ENCODE measurements around the gene SPATA46. TPM values are rescaled to one million over a fixed set of nuclear protein-coding genes. Genes with fewer than 3 reads are reported as not detected.

Gene SPATA46
- total and polyA plus RNA-seq, 2 donors (not counting 1 experiment from before 2014, with no cell fraction given) = not detected

DNA sequence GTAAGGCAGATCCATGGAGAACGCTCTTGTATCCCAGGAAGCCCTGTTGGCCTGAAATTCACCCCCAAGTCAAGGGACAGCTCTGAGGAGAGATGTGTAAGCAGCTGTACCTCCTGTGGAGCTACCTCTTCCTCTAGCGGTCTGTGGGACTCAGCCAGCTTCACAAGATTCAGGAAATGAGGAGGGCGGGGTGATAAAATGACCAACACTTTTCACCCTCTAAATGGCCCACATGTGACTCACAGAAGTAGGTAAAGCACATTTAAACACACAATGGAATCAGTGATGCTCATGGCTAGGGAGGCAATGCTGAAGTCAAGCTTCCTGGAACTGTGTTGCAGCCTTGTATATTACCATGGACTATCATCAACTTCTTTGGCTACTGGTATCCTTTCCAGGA, 35.3 kb upstream of the SPATA46 start, which contains the start of gene SH2D1B:
TSS of gene SH2D1B (minus strand) at position 135 of the 400 bp plus-strand sequence. CDS start at position 15, 120 bp downstream.
- CTCF ChIA-PET = no interaction called here
- Histone ChIP-seq H3K4me1 (ENCODE audit: control insufficient read depth in 2 of 2, insufficient read depth in 2 of 2, low read length in 2 of 2) (no peaks in the 10 kb centered on the region), H3K27me3 (replicated peaks in 1 of 4; ENCODE audit: control extremely low read depth in 1 of 4, control insufficient read depth in 3 of 4, insufficient read depth in 4 of 4, low read length in 3 of 4) (peaks cover 0 to 7% (median 3%) of the 10 kb centered on the region in 4 experiments), H3K36me3 (replicated peaks in 1 of 2; ENCODE audit: control extremely low read depth in 1 of 2, control insufficient read depth in 1 of 2, extremely low read depth in 1 of 2, insufficient read depth in 2 of 2, low read length in 1 of 2) (no peaks in the 10 kb centered on the region), H2AFZ (ENCODE audit: insufficient read depth, low read depth, low read length, poor library complexity, severe bottlenecking) (no peak within 1 kb of the TSS), H3K9ac (ENCODE audit: low read length) (no peak within 1 kb of the TSS), H3K4me3 (ENCODE audit: control extremely low read depth in 1 of 5, extremely low read depth in 1 of 5, insufficient read depth in 1 of 5, low read depth in 2 of 5, low read length in 4 of 5) (no peak within 1 kb of the TSS), H3K9me3 (ENCODE audit: control extremely low read depth in 1 of 3, control insufficient read depth in 2 of 3, insufficient read depth in 1 of 3, low read length in 2 of 3) (peaks cover 0 to 1% (median 0%) of the 10 kb centered on the region in 3 donors), H4K20me1 (ENCODE audit: control insufficient read depth, insufficient read depth, low read length, poor library complexity, severe bottlenecking) (no peaks in the 10 kb centered on the region), H3K4me2 (replicated peaks; ENCODE audit: low read depth, low read length, poor library complexity, severe bottlenecking) (no peak within 1 kb of the TSS), H3K27ac (ENCODE audit: low read length in 2 of 2) (no peak within 1 kb of the TSS), H3K79me2 (ENCODE audit: control insufficient read depth, insufficient read depth, low read length) (no peaks in the 10 kb centered on the region)
- no peak within 1 kb of the TSS for H3K27ac Mint-ChIP-seq
- no peaks in the 10 kb centered on the region for H3K9me3 Mint-ChIP-seq (ENCODE audit: insufficient read depth)
- 92% methylated on average over 2 of the region's 3 CpGs for WGBS (ENCODE audit: insufficient coverage)
- DNase-seq = no peak
- no peak within 1 kb of the TSS for H3K4me3 Mint-ChIP-seq
- POLR2A ChIA-PET = no interaction called here
- peaks cover 37% of the 10 kb centered on the region for H3K27me3 Mint-ChIP-seq
- no peak for ATAC-seq (ENCODE audit: low read depth)
- no peak for TF ChIP-seq EZH2 (IDR thresholded peaks at IDR 0.05; ENCODE audit: borderline replicate concordance, insufficient read depth, low read depth, low read length, poor library complexity, severe bottlenecking)
- H3K4me1 Mint-ChIP-seq = no peaks in the 10 kb centered on the region
- intact Hi-C loops (cut with micrococcal nuclease) = no loop called here

- no peaks in the 10 kb centered on the region for H4K20me1 ChIP-seq (ENCODE audit: control insufficient read depth, insufficient read depth, low read length, poor library complexity, severe bottlenecking)
- TF ChIP-seq, protein P1, sequence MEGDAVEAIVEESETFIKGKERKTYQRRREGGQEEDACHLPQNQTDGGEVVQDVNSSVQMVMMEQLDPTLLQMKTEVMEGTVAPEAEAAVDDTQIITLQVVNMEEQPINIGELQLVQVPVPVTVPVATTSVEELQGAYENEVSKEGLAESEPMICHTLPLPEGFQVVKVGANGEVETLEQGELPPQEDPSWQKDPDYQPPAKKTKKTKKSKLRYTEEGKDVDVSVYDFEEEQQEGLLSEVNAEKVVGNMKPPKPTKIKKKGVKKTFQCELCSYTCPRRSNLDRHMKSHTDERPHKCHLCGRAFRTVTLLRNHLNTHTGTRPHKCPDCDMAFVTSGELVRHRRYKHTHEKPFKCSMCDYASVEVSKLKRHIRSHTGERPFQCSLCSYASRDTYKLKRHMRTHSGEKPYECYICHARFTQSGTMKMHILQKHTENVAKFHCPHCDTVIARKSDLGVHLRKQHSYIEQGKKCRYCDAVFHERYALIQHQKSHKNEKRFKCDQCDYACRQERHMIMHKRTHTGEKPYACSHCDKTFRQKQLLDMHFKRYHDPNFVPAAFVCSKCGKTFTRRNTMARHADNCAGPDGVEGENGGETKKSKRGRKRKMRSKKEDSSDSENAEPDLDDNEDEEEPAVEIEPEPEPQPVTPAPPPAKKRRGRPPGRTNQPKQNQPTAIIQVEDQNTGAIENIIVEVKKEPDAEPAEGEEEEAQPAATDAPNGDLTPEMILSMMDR (IDR thresholded peaks at IDR 0.05) = no peak
- TF ChIP-seq EZH2 (IDR thresholded peaks at IDR 0.05; ENCODE audit: borderline replicate concordance, insufficient read depth, low read depth, low read length, poor library complexity, severe bottlenecking) = no peak
- H3K4me1 Mint-ChIP-seq = no peaks in the 10 kb centered on the region
- ATAC-seq (ENCODE audit: low read depth) (no peak), DNase-seq (no peak)
- H3K9ac ChIP-seq (ENCODE audit: low read length) = no peak overlapping the region
- H3K4me3 ChIP-seq (ENCODE audit: control extremely low read depth in 1 of 5, extremely low read depth in 1 of 5, insufficient read depth in 1 of 5, low read depth in 2 of 5, low read length in 4 of 5) = no peak overlapping the region
- no peak overlapping the region for H3K4me3 Mint-ChIP-seq
- H2AFZ ChIP-seq (ENCODE audit: insufficient read depth, low read depth, low read length, poor library complexity, severe bottlenecking) = no peak overlapping the region
- WGBS (ENCODE audit: insufficient coverage) = no CpG with 5 or more reads among the region's 1 CpG
- no peaks in the 10 kb centered on the region for H3K79me2 ChIP-seq (ENCODE audit: control insufficient read depth, insufficient read depth, low read length)
- ChIA-PET POLR2A (no interaction called here), CTCF (no interaction called here)
- H3K27me3 Mint-ChIP-seq = peaks cover 37% of the 10 kb centered on the region
- no peak overlapping the region for H3K27ac Mint-ChIP-seq
- peaks cover 0 to 7% (median 3%) of the 10 kb centered on the region in 4 experiments for H3K27me3 ChIP-seq (replicated peaks in 1 of 4; ENCODE audit: control extremely low read depth in 1 of 4, control insufficient read depth in 3 of 4, insufficient read depth in 4 of 4, low read length in 3 of 4)
- no peaks in the 10 kb centered on the region for H3K9me3 ChIP-seq (ENCODE audit: control extremely low read depth in 1 of 3, control insufficient read depth in 2 of 3, insufficient read depth in 1 of 3, low read length in 2 of 3)
- H3K4me2 ChIP-seq (replicated peaks; ENCODE audit: low read depth, low read length, poor library complexity, severe bottlenecking) = no peak overlapping the region
- intact Hi-C loops (cut with micrococcal nuclease) = no loop called here
- H3K4me1 ChIP-seq (ENCODE audit: control insufficient read depth in 2 of 2, insufficient read depth in 2 of 2, low read length in 2 of 2) = no peaks in the 10 kb centered on the region
- no peaks in the 10 kb centered on the region for H3K9me3 Mint-ChIP-seq (ENCODE audit: insufficient read depth)
- H3K36me3 ChIP-seq (replicated peaks in 1 of 2; ENCODE audit: control extremely low read depth in 1 of 2, control insufficient read depth in 1 of 2, extremely low read depth in 1 of 2, insufficient read depth in 2 of 2, low read length in 1 of 2) = no peaks in the 10 kb centered on the region
- H3K27ac ChIP-seq (ENCODE audit: low read length in 2 of 2) = no peak overlapping the region
Observed at GRCh38 chr1:162407539-162407938, 30.9 kb upstream of the SPATA46 start.

Data from B cell (primary cell).